Kidney (tissue), 14 donors: Measurements from ENCODE around the gene DNAL4. TPM values are rescaled to one million over a fixed set of nuclear protein-coding genes. Genes with fewer than 3 reads are reported as not detected.
A peak's percentile ranks its signal among the peaks of the same experiment; 100 is the strongest.

Experiments used
- DNase-seq, 5 donors: peaks; one replicate each; pipeline ENCODE4 v3.0.0-alpha.2; 2013 to 2020
- FAIRE-seq: peaks from 2 replicates; lab custom pipeline; 2012; peaks lifted over from hg19 to GRCh38; lab: Jason Lieb, UNC
- H3K27ac ChIP-seq, 2 donors: one replicate each; pipeline ENCODE4 v1.7.0; 2013; ENCODE audit warnings: low read depth in 2 of 2, low read length in 2 of 2, inconsistent platforms in 1 of 2
- H3K27me3 ChIP-seq: one replicate; pipeline ENCODE4 v1.7.1; 2013; ENCODE audit warnings: low read length, inconsistent platforms; ENCODE audit not compliant: control insufficient read depth, insufficient read depth
- H3K36me3 ChIP-seq, 3 donors: one replicate each; pipeline versions ENCODE4 v1.7.0 to v1.7.1; 2013; ENCODE audit warnings: low read length in 3 of 3, control low read depth in 1 of 3, inconsistent platforms in 1 of 3; ENCODE audit not compliant: insufficient read depth in 3 of 3, control insufficient read depth in 2 of 3
- H3K4me1 ChIP-seq, 3 donors: one replicate each; pipeline versions ENCODE4 v1.7.0 to v1.7.1; 2013; ENCODE audit warnings: low read length in 3 of 3, inconsistent platforms in 1 of 3, low read depth in 1 of 3; ENCODE audit not compliant: control insufficient read depth in 2 of 3, insufficient read depth in 2 of 3
- H3K4me3 ChIP-seq, 3 donors: one replicate each; pipeline versions ENCODE4 v1.7.0 to v1.8.1; 2013; ENCODE audit warnings: low read length in 3 of 3, control low read depth in 1 of 3, inconsistent platforms in 1 of 3
- H3K9ac ChIP-seq, 3 donors: one replicate each; pipeline versions ENCODE4 v1.7.0 to v1.7.1; 2013; ENCODE audit warnings: low read length in 3 of 3, control low read depth in 1 of 3, inconsistent platforms in 1 of 3
- H3K9me3 ChIP-seq, 3 donors: one replicate each; pipeline versions ENCODE4 v1.7.0 to v1.7.1; 2013; ENCODE audit warnings: low read length in 3 of 3, control low read depth in 1 of 3, inconsistent platforms in 1 of 3; ENCODE audit not compliant: control insufficient read depth in 2 of 3, insufficient read depth in 1 of 3
- CTCF ChIP-seq: IDR thresholded peaks from 3 replicates; pipeline ENCODE4 v1.5.1; 2012; ENCODE audit warnings: mild to moderate bottlenecking, moderate library complexity, borderline replicate concordance; ENCODE audit not compliant: insufficient read depth; ENCODE audit errors: extremely low read depth
- intact Hi-C: fragments of 100-400 bp; cut with DNase I; formaldehyde crosslinking; loops from one replicate; pipeline ENCODE4 v1.11.1; 2022
- polyA plus RNA-seq: library from polyadenylated mRNA; stranded (reverse); fragments of 350-450 nt; fragmentation: Illumina TruSeq; extraction: RNeasy Lipid Tissue Mini Kit (QIAGEN cat#74804); gene quantifications from one replicate; pipeline ENCODE4 v1.2.3, GENCODE V29; 2014; ENCODE audit warnings: low read depth, low replicate concordance; ENCODE audit not compliant: insufficient read depth
- total RNA-seq: library from RNA; stranded (reverse); fragmentation: NEBNext Ultra II Directional; extraction: Animal tissue kit (Norgen Biotek cat#: 25700); gene quantifications from one replicate; pipeline ENCODE4 v1.2.1, GENCODE V29; 2021
- donor health status: control.
- donor health status: control.
- donor health status: control.
- donor health status: control.
- donor health status: control.
- donor health status: DM: yes; HTN: yes; CAD: no.
- donor health status: Normal renal cell carcinoma (clear cell type).

Gene DNAL4
- total and polyA plus RNA-seq, 2 donors from 2014 or later: 26.5 to 39.7 TPM

- no peak for TF ChIP-seq CTCF
- H3K27ac ChIP-seq: no peak overlapping the region
- DNase-seq (peak in 2 of 5 donors; percentile 54 to 68), FAIRE-seq (no peak)
- H3K36me3 ChIP-seq: no peaks in the 10 kb centered on the region
- peaks cover 0 to 2% (median 0%) of the 10 kb centered on the region in 3 donors for H3K9me3 ChIP-seq
- H3K4me3 ChIP-seq: no peak overlapping the region
- no peaks in the 10 kb centered on the region for H3K27me3 ChIP-seq
- intact Hi-C loops: loop anchor here (10.0 kb wide), 1 partner anchor 84 kb away; the partner anchor contains the start of gene NPTXR
- H3K9ac ChIP-seq: no peak overlapping the region
- peaks cover 0 to 10% (median 0%) of the 10 kb centered on the region in 3 donors for H3K4me1 ChIP-seq
These were observed 33.3 kb downstream of the DNAL4 start for GRCh38 chr22:38760477-38761201.

- FAIRE-seq: no peak
- intact Hi-C loops: no loop called here
- H3K9me3 ChIP-seq: peaks cover 0 to 2% (median 0%) of the 10 kb centered on the region in 3 donors
These were observed 34.9 kb downstream of the DNAL4 start for GRCh38 chr22:38759005-38759404.

GRCh38 chr22:38758276-38758945, 35.5 kb downstream of the DNAL4 start:
- no peak overlapping the region for H3K9ac ChIP-seq
- no peak overlapping the region for H3K27ac ChIP-seq
- DNase-seq (peak in 1 of 5 donors; percentile 65), FAIRE-seq (no peak)
- H3K4me3 ChIP-seq: no peak overlapping the region
- intact Hi-C loops: no loop called here
- peaks cover 0 to 14% (median 5%) of the 10 kb centered on the region in 3 donors for H3K4me1 ChIP-seq
- no peak for TF ChIP-seq CTCF
- H3K9me3 ChIP-seq: peaks cover 0 to 2% (median 0%) of the 10 kb centered on the region in 3 donors
- H3K36me3 ChIP-seq: no peaks in the 10 kb centered on the region
- H3K27me3 ChIP-seq: no peaks in the 10 kb centered on the region

More at GRCh38 chr22:38759005-38759404, 34.9 kb downstream of the DNAL4 start:
- no peak for TF ChIP-seq CTCF
- Histone ChIP-seq H3K4me1 (peaks cover 0 to 10% (median 0%) of the 10 kb centered on the region in 3 donors), H3K27ac (no peak overlapping the region), H3K27me3 (no peaks in the 10 kb centered on the region), H3K36me3 (no peaks in the 10 kb centered on the region), H3K4me3 (no peak overlapping the region), H3K9ac (no peak overlapping the region)
- DNase-seq: no peak
